Naive thymus-derived CD4-positive, alpha-beta T cell (primary cell): ENCODE data around the gene KCNQ5. TPM values are rescaled to one million over a fixed set of nuclear protein-coding genes. Genes with fewer than 3 reads are reported as not detected.
A peak's percentile ranks its signal among the peaks of the same experiment; 100 is the strongest.

ENCODE experiments used
- ATAC-seq: fragments of 150-1000 bp; cut with Tn5 transposase; 2 replicates; pipeline ENCODE4 v1.10.0; 2021; ENCODE audit warnings: mild to moderate bottlenecking, moderate library complexity
- CTCF ChIA-PET: fragments of 350-600 bp; sonication (Branson Sonifier 250); formaldehyde crosslinking; loops from one replicate; lab custom pipeline; 2021; ENCODE audit warnings: antibody characterized with exemption; lab: Charles Lee
- POLR2A ChIA-PET: fragments of 350-600 bp; sonication (Branson Sonifier 250); formaldehyde crosslinking; loops from one replicate; lab custom pipeline; 2021; ENCODE audit warnings: antibody characterized with exemption, inconsistent platforms; lab: Charles Lee
- DNase-seq, 9 donors: peaks; one replicate each; pipeline versions ENCODE4 v3.0.0 to v3.0.0-alpha.2; 2020 to 2022; ENCODE audit warnings: mixed read lengths in 1 of 9
- H3K27ac ChIP-seq: one replicate; pipeline ENCODE4 v1.7.0; 2013; ENCODE audit warnings: mild to moderate bottlenecking, low read depth, low read length, moderate library complexity
- H3K27me3 ChIP-seq, 2 donors: one replicate each; pipeline ENCODE4 v1.7.0; 2013; ENCODE audit warnings: low read length in 2 of 2, mild to moderate bottlenecking in 2 of 2, moderate library complexity in 2 of 2; ENCODE audit not compliant: control insufficient read depth in 2 of 2, insufficient read depth in 2 of 2
- H3K36me3 ChIP-seq, 3 experiments: 1 replicate in 2 of 3; 2 replicates in 1 of 3; pipeline ENCODE4 v1.7.0; 2013; ENCODE audit warnings: low read length in 3 of 3, mild to moderate bottlenecking in 3 of 3, moderate library complexity in 1 of 3; ENCODE audit not compliant: insufficient read depth in 3 of 3, control insufficient read depth in 2 of 3
- H3K4me1 ChIP-seq, 2 donors: one replicate each; pipeline ENCODE4 v1.7.0; 2013; ENCODE audit warnings: low read length in 2 of 2, mild to moderate bottlenecking in 2 of 2, moderate library complexity in 1 of 2; ENCODE audit not compliant: control insufficient read depth in 2 of 2, insufficient read depth in 2 of 2
- H3K4me3 ChIP-seq: 2 replicates; pipeline ENCODE4 v1.7.0; 2013; ENCODE audit warnings: mild to moderate bottlenecking, low read length
- H3K9me3 ChIP-seq, 3 experiments: 1 replicate in 2 of 3; 2 replicates in 1 of 3; pipeline ENCODE4 v1.7.0; 2013; ENCODE audit warnings: low read length in 3 of 3; ENCODE audit not compliant: control insufficient read depth in 2 of 3
- H3K27ac Mint-ChIP-seq, 9 donors: one replicate each; pipeline ENCODE4 v1.8.0; 2020 to 2022; ENCODE audit warnings: mixed read lengths in 9 of 9, mild to moderate bottlenecking in 8 of 9, moderate library complexity in 5 of 9, inconsistent platforms in 2 of 9
- H3K27me3 Mint-ChIP-seq, 5 donors: one replicate each; pipeline ENCODE4 v1.8.0; 2021 to 2022; ENCODE audit warnings: mixed read lengths in 5 of 5, mild to moderate bottlenecking in 1 of 5
- H3K36me3 Mint-ChIP-seq, 5 donors: one replicate each; pipeline ENCODE4 v1.8.0; 2020 to 2022; ENCODE audit warnings: mixed read lengths in 5 of 5, mild to moderate bottlenecking in 3 of 5, inconsistent platforms in 1 of 5
- H3K4me1 Mint-ChIP-seq, 7 donors: one replicate each; pipeline ENCODE4 v1.8.0; 2020 to 2022; ENCODE audit warnings: mixed read lengths in 7 of 7, mild to moderate bottlenecking in 3 of 7, inconsistent platforms in 1 of 7
- H3K4me3 Mint-ChIP-seq, 10 donors: one replicate each; pipeline ENCODE4 v1.8.0; 2020 to 2022; ENCODE audit warnings: mild to moderate bottlenecking in 10 of 10, mixed read lengths in 10 of 10, moderate library complexity in 6 of 10, inconsistent platforms in 2 of 10
- H3K9me3 Mint-ChIP-seq, 11 donors: one replicate each; pipeline ENCODE4 v1.8.0; 2020 to 2022; ENCODE audit warnings: mixed read lengths in 11 of 11, mild to moderate bottlenecking in 4 of 11, inconsistent platforms in 1 of 11, moderate library complexity in 1 of 11
- intact Hi-C, 2 donors: fragments of 100-400 bp; cut with micrococcal nuclease; formaldehyde crosslinking; loops; one replicate each; pipeline ENCODE4 v1.15.1; 2023
- polyA plus RNA-seq, 2 donors: library from polyadenylated mRNA; unstranded; fragments of 300-500 nt; fragmentation: Illumina TruSeq; gene quantifications; one replicate each; pipeline ENCODE4 v1.2.3, GENCODE V29; 2021
- total RNA-seq, 6 experiments: library from RNA in 5 of 6; stranded (reverse) in 5 of 6; gene quantifications; 1 replicate in 5 of 6; 2 replicates in 1 of 6; pipeline ENCODE4 v1.2.3 and lab custom pipeline; 2021 to 2026

The KCNQ5 gene
- total and polyA plus RNA-seq, 7 experiments from 2014 or later: 2.3 to 18.3 (median 7.2) TPM

DNA sequence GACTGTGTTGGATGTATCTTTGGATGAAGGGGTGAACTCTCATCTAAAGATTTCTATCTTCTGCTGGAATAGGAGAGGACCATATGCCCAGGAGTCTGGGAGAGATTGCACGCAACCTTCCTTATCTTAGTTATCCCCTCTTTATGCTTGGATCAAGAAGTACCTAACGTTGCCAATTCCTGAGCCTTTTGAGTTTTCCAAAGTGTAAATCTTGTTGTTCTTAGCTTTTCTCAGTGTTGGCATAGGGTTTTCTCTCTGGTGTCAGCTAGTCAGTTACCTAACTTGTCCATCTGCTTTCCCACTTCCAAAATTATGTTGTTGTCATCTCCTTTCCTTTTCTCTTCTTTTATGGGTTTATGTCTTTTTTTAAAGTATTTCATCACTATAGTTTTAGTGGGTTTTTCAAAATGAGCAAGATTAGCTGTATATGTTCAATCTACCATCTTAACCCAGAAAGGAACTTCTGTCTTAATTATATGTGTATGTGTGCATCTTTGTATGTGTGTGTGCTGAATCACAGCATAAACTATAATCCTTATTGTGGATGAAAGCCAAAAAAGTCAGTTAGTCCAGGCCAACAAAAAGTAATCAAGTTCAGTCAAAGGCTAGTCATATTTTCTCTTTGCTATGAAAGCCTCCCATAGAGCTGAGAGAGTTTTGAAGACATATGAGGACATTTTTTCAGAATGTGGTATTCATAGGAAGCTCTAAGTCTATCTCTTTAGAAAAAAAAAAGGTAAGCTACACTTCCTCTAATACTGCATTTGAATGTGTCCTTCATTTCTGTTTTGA lies 531.3 kb downstream of the KCNQ5 start:
- H3K4me3 Mint-ChIP-seq: no peak overlapping the region
- no peaks in the 10 kb centered on the region for H3K27me3 ChIP-seq
- H3K9me3 Mint-ChIP-seq: peaks cover 0 to 13% (median 3%) of the 10 kb centered on the region in 11 donors
- ChIA-PET POLR2A (no interaction called here), CTCF (no interaction called here)
- DNase-seq (no peak), ATAC-seq (no peak)
- H3K4me1 Mint-ChIP-seq: no peaks in the 10 kb centered on the region
- H3K36me3 Mint-ChIP-seq: peaks cover 4 to 23% (median 15%) of the 10 kb centered on the region in 5 donors
- no peaks in the 10 kb centered on the region for H3K36me3 ChIP-seq
- H3K27ac ChIP-seq: no peak overlapping the region
- H3K4me3 ChIP-seq: no peak overlapping the region
- intact Hi-C loops: no loop called here
- no peak overlapping the region for H3K27ac Mint-ChIP-seq
- H3K4me1 ChIP-seq: no peaks in the 10 kb centered on the region
- no peaks in the 10 kb centered on the region for H3K27me3 Mint-ChIP-seq
- H3K9me3 ChIP-seq: no peaks in the 10 kb centered on the region

DNA sequence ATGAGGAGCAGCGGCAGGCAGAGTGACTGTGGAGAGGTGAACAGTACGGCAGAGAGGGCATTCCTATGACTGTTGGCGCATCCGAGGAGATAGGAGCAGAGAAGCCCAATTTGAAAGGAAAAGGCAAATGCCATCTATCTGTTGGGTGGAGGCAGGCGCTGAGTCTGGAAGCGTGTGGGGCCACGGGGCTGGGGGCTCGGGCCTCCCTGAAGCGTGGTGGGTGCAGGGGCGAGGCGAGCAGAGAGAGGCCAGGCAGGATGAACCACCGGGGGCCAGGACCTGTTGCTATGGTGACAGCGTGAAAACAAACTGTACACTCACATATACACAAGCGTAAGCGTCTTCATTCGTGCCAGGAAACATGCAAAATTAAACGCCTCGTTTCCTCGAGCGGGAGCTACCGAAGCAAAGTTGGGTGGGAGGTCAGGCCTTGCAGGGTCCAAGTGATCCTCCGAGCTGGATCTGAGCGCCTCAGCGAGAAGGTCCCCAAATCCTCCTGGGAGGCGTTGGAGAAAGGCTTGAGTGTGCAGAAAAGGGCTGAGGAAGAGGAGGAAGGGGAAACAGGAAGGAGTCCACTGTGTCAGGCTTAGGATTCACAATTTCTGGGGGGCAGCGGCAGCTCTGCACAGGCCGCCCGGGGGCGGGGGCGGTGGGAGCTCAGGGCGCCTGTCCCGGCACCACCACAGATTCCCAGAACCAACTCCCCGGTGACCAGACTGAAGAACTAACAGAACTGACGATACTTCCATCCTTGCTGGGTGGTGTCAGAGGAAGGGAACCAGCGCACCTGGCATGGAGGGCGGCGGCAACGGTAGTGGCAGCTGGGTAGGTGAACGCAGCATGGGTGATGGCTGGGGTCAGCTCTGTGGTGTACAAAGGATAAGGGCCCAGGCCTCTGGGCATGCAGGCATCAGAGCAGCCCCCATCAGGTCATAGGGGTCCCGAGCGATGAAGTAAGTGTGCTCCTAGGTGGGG lies 535.2 kb downstream of the KCNQ5 start:
- no peaks in the 10 kb centered on the region for H3K27me3 Mint-ChIP-seq
- ATAC-seq: no peak
- POLR2A ChIA-PET: no interaction called here
- CTCF ChIA-PET: no interaction called here
- H3K4me1 Mint-ChIP-seq: no peaks in the 10 kb centered on the region
- Histone ChIP-seq H3K36me3 (no peaks in the 10 kb centered on the region), H3K27ac (no peak overlapping the region), H3K4me3 (no peak overlapping the region), H3K4me1 (no peaks in the 10 kb centered on the region), H3K27me3 (no peaks in the 10 kb centered on the region), H3K9me3 (no peaks in the 10 kb centered on the region)
- no peak overlapping the region for H3K4me3 Mint-ChIP-seq
- intact Hi-C loops: no loop called here
- no peak for DNase-seq
- peak overlapping the region in 1 of 9 donors; percentile 7 for H3K27ac Mint-ChIP-seq
- H3K9me3 Mint-ChIP-seq: peaks cover 0 to 13% (median 3%) of the 10 kb centered on the region in 11 donors
- H3K36me3 Mint-ChIP-seq: peaks cover 4 to 23% (median 12%) of the 10 kb centered on the region in 5 donors

DNA sequence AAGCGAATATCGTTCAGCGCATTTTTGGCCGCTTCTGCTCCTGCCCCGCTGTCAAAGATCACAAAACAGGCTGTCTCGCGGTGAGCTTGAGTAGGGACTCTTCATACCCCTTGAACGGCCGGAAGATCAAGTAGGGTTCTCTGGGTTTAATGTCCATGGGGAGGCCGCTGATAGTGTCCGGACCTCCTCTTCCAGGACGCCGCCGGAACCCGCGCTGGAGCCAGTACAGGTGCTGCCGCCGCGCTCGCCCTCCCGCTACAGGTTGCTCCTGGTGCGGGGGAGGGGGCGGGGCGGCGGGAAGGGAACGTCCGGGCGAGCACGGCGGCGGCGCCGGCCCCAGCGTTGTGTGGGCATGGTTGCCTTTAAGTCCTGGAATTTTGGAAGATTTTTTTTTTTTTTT lies 536.0 kb downstream of the KCNQ5 start:
- H3K27me3 Mint-ChIP-seq: no peaks in the 10 kb centered on the region
- no peak overlapping the region for H3K4me3 Mint-ChIP-seq
- intact Hi-C loops: no loop called here
- Histone ChIP-seq H3K27ac (no peak overlapping the region), H3K4me1 (no peaks in the 10 kb centered on the region), H3K27me3 (no peaks in the 10 kb centered on the region), H3K36me3 (no peaks in the 10 kb centered on the region), H3K9me3 (no peaks in the 10 kb centered on the region), H3K4me3 (no peak overlapping the region)
- no peak for DNase-seq
- H3K9me3 Mint-ChIP-seq: peaks cover 0 to 13% (median 3%) of the 10 kb centered on the region in 11 donors
- POLR2A ChIA-PET: no interaction called here
- ATAC-seq: no peak
- H3K27ac Mint-ChIP-seq: no peak overlapping the region
- no peaks in the 10 kb centered on the region for H3K4me1 Mint-ChIP-seq
- CTCF ChIA-PET: no interaction called here
- H3K36me3 Mint-ChIP-seq: peaks cover 4 to 20% (median 12%) of the 10 kb centered on the region in 5 donors

DNA sequence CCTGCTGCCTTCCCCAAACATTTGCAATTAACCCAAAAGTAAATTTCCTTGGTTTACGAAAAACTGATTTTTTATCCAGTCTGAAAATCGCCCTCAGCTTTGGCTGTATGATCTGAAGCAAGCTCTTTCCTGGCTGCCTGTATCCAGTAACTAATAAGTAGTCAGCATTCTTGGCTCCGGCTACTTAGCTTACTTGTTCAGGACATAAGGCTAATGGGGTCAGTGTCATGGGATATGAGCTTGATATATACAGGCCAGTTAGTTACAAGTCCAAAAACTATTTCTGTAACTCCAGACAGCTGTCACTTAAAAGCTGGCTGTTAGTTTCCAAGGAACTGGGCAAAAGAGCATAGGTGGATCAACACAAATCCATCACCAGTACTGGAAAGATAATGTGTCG lies 547.2 kb downstream of the KCNQ5 start:
- H3K27ac Mint-ChIP-seq: no peak overlapping the region
- H3K36me3 Mint-ChIP-seq: peaks cover 0 to 6% (median 4%) of the 10 kb centered on the region in 5 donors
- ATAC-seq (no peak), DNase-seq (no peak)
- Histone ChIP-seq H3K27me3 (no peaks in the 10 kb centered on the region), H3K4me3 (no peak overlapping the region), H3K4me1 (no peaks in the 10 kb centered on the region), H3K27ac (no peak overlapping the region), H3K9me3 (no peaks in the 10 kb centered on the region), H3K36me3 (no peaks in the 10 kb centered on the region)
- no peaks in the 10 kb centered on the region for H3K27me3 Mint-ChIP-seq
- H3K4me1 Mint-ChIP-seq: peaks cover 0 to 2% (median 0%) of the 10 kb centered on the region in 7 donors
- no peak overlapping the region for H3K4me3 Mint-ChIP-seq
- CTCF ChIA-PET: interaction anchor here (1.5 kb wide), 1 partner anchor 8 kb away, joined by 5 read pairs; no protein-coding TSS in a partner anchor
- POLR2A ChIA-PET: interaction anchor here (0.6 kb wide), 1 partner anchor 23 kb away, joined by 4 read pairs; no protein-coding TSS in a partner anchor
- H3K9me3 Mint-ChIP-seq: peaks cover 0 to 1% (median 0%) of the 10 kb centered on the region in 11 donors
- intact Hi-C loops: no loop called here

DNA sequence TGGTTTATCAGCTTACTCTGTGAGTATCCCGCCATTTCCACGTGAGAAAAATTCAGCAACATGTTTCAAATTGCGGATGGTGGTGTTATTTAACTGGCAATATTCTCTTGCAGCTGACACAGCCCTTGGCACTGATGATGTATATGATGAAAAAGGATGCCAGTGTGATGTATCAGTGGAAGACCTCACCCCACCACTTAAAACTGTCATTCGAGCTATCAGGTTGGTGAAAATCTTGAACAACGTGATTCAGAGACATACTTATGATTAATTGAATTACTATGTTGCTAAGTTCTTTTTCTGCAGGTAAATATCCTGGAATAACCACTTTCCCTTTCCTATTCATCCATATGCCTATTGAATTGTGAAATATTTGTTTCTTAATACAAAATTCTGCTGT lies 547.8 kb downstream of the KCNQ5 start:
- POLR2A ChIA-PET: interaction anchor here (0.6 kb wide), 1 partner anchor 23 kb away, joined by 4 read pairs; no protein-coding TSS in a partner anchor
- H3K27ac Mint-ChIP-seq: no peak overlapping the region

DNA sequence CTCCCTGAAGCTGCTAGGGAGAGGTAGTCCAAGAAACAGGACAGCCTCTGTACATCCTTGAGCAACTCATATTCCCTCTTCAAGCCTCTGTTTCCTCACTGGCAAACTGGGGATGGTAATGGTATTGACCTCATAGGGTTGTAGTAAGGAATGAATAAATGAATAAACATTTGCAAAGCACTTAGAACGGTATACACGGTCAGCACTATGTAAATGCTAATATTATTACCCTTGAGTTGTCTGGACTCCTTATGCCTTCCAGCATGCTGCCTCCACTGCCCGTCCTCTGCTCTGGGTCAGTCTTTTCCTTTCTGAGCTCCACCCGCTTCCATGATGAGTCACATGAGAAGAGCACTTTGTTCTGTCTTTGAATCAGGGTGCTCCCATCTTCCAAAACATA lies 552.8 kb downstream of the KCNQ5 start:
- Mint-ChIP-seq H3K27me3 (no peaks in the 10 kb centered on the region), H3K36me3 (peaks cover 0 to 3% (median 0%) of the 10 kb centered on the region in 5 donors), H3K4me1 (peaks cover 0 to under 1% (median 0%) of the 10 kb centered on the region in 7 donors), H3K9me3 (no peaks in the 10 kb centered on the region), H3K4me3 (no peak overlapping the region), H3K27ac (no peak overlapping the region)
- ATAC-seq (no peak), DNase-seq (no peak)
- Histone ChIP-seq H3K36me3 (no peaks in the 10 kb centered on the region), H3K27me3 (no peaks in the 10 kb centered on the region), H3K27ac (no peak overlapping the region), H3K9me3 (no peaks in the 10 kb centered on the region), H3K4me3 (no peak overlapping the region), H3K4me1 (no peaks in the 10 kb centered on the region)
- intact Hi-C loops: no loop called here
- POLR2A ChIA-PET: no interaction called here
- CTCF ChIA-PET: interaction anchor here (1.8 kb wide), 1 partner anchor 12 kb away, joined by 3 read pairs; no protein-coding TSS in a partner anchor

More for the DNA sequence above, 547.8 kb downstream of the KCNQ5 start:
- H3K4me1 ChIP-seq: no peaks in the 10 kb centered on the region
- H3K4me3 Mint-ChIP-seq: no peak overlapping the region
- no peak for DNase-seq
- no peaks in the 10 kb centered on the region for H3K27me3 Mint-ChIP-seq
- no peaks in the 10 kb centered on the region for H3K27me3 ChIP-seq
- H3K27ac ChIP-seq: no peak overlapping the region
- no peak overlapping the region for H3K4me3 ChIP-seq
- CTCF ChIA-PET: interaction anchor here (1.5 kb wide), 1 partner anchor 8 kb away, joined by 5 read pairs; no protein-coding TSS in a partner anchor
- H3K36me3 ChIP-seq: no peaks in the 10 kb centered on the region
- H3K4me1 Mint-ChIP-seq: peaks cover 0 to 2% (median 0%) of the 10 kb centered on the region in 7 donors
- intact Hi-C loops: no loop called here
- H3K9me3 Mint-ChIP-seq: peaks cover 0 to 1% (median 0%) of the 10 kb centered on the region in 11 donors
- peaks cover 0 to 8% (median 4%) of the 10 kb centered on the region in 5 donors for H3K36me3 Mint-ChIP-seq
- H3K9me3 ChIP-seq: no peaks in the 10 kb centered on the region
- ATAC-seq: no peak
